DMS153 (cell line): ENCODE measurements around the gene SLC17A1.

ENCODE experiments used
- DNase-seq: peaks from one replicate; lab custom pipeline; 2025; lab: John Stamatoyannopoulos, UW

SLC17A1 gene

DNA sequence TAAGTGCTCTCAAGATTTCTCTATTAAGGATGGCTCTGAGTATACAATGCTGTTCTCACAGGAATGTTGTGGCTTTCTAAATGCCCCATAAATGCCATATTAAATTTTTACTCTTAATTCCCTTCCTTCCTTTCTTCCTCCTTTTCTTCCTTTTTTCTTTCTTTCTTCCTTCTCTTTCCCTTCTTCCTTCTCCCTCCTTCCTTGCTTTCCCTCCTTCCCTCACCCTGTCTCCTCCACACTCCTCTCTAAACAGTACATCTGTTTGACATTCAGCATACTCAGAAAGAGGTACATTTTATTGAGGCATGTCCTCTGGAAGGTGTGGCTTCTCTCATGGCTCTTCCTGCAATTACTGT is 433 bp upstream of the SLC17A1 start:
- DNase-seq, result no peak

DNA sequence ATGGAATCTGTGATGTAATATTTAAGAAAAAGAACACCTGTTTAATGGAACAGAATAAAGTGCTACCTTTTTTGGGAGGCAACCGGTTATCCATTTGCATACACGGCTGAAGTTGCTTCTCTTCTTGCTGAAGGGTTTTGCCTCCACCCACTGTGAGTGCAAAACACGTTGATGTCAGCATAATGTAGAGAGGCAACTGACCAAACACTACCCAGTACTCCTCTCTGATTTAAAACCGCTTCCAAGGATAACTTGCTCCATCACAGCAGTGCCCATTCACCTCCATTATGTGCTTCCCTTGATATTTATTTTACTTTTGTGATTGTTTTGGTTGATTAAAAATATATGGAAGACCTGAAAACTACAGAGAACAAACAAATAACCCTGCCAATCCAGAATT is 1.4 kb downstream of the SLC17A1 start:
- DNase-seq, result no peak

DNA sequence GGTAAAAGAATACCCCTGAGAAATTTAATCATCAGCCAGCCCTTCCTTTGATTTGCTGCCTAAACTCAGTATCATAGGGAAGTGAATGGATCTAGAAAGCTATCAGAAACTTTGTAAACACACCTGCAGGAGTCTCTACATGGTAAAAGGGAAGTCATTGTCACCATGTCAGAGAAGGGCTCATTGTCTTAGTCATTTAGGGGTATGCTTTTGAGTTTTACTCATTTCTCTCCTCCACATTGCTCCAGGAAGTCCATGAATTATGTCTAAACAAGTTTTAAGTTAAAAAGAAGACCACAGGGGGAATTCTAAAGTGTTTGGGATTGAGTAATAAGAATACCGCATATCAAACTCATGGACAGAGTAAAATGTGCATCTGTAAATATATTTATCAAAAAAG is 2.5 kb downstream of the SLC17A1 start:
- DNase-seq, result no peak

DNA sequence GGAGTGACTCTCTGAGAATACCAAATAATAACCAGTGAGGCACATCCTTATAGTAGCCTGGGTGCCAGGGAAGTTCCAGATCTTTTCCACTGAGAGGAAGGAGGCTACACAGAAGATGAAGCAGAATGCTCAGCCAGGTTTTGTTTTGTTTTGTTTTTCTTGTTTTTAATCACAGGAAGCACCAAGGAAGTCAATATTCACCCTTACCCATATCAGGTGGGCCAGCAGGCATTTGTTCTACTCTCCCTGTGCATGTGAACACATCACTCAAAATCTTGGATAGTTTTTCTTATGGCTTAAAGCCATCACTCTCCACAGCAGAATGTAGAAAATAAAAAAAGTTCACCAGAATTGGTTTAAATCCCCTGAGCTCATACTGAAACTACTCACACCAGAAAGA is 10.5 kb downstream of the SLC17A1 start:
- no peak for DNase-seq

DNA sequence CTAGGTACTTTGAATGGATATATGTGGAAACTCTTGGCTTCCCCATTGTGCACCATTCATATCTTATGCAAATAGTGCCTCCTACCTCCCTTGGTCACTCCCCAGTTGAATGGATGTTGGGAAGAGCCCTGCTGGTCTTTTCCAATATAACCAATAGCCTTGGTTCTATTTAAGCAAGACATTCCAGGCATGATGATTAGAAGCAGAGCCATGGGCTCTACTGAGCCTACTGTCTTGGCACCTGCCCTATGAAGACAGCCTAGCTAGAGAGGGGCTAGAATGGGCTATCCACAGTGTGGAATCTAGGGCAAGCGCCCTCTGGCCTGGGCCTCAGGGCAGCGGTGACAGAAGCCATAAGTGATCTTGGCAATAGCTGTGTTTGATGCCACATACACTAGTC is 15.6 kb downstream of the SLC17A1 start:
- no peak for DNase-seq

DNA sequence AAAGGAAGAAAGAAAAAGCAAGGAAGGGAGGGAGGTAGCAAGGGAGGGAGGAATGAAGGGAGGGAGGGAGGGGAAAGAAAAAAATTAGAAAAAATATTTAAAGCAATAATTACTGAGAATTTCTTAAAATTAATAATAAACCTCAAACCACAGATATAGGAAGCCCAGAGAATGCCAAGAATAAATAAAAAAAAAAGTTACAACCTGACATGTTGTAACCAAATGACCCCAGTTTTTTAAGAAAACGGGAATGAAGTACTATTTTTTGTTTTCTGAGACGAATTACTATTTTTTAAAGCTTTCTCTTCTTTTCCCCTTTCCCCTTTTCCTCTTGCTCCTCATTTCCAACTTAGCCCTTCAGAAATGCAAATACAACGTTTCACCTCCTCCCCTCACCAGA is 16.7 kb downstream of the SLC17A1 start:
- DNase-seq, result no peak

DNA sequence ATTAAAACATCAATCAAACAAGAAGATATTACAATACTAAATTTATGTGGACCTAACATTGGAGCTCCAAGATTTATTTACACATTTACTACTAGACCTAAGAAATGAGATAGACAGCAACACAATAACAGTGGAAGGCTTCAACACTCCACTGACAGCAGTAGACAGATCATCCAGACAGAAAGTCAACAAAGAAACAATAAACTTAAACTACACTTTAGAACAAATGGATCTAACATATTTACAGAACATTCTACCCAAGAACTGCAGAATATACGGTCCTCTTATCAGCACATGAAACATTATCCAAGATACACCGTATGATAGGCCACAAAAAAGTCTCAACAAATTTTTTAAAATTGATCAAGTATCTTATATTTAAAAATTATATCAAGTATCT is 27.0 kb downstream of the SLC17A1 start:
- no peak for DNase-seq

DNA sequence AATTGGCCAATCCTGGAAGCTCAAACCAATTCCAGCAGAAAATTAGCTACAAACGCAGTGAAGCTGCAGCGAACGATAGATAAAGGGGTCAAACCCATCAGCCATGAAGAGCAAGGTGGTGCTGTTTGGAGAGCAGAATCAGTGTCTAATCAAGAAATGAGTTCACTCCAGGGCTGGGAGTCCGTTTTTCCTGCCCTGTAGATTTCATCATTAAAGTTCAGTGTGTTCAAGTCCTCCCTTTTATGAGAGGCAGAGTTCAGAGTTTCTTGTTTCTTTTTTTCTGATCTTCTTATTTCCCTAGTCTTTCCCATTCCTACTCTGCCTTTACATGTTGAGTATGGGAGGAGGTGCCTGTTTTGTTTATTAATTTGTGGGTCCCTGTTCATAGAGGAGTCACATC is 30.4 kb downstream of the SLC17A1 start:
- no peak for DNase-seq

DNA sequence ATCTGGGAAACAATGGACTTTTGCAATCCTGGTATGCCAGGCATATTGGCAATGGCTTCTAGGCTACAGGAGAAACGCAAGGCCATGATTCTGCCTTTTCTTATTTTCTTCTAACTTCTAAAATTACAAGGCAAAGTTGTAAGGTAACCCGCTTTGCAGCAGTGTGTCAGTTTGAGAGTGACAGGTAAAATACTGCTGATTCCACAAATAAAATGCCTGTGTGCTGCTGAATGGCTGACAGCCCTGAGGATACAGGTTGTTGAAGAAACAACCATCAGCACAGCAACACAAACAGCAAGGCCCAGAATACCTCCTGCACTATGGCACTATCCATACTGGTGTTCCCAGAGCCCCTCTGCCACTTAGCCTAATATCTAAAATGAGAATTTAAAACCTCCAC is 37.1 kb downstream of the SLC17A1 start:
- DNase-seq, result no peak

DNA sequence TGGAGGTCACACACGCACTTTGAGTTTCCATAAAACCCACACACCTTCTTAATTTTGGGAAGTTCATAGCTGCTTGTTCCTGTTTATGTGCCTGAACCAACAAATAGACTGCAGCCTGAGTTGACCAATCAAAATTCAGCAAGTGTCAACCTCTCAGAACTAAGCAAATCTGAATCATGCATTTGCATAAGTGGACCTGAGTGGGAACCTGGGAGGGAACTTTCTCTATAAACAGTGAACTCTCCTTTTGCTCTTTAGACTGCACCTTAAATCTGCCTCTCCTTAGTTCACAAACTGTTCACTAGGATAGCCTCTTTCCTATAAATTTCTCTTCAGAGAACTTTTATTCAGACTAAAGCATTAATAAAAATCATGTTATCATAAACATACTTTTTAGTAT is 37.9 kb downstream of the SLC17A1 start:
- DNase-seq, result no peak

DNA sequence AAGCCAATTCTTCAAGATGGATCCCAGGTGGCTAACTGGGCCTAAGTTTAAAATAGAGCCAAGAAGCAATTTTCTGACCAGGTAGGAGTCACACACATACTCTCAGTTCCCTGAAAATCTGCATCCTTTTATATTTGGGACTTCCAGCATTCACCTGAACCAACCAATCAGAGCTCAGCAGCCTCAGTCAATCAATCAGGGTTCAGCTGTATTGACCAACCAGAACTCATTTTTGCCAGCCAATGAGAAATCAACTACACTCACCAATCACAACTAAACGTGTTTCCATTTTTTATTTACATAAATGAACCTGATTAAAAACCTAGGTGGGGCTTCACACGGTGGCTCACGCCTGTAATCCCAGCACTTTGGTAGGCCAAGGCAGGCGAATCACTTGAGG is 39.8 kb downstream of the SLC17A1 start:
- DNase-seq, result no peak

DNA sequence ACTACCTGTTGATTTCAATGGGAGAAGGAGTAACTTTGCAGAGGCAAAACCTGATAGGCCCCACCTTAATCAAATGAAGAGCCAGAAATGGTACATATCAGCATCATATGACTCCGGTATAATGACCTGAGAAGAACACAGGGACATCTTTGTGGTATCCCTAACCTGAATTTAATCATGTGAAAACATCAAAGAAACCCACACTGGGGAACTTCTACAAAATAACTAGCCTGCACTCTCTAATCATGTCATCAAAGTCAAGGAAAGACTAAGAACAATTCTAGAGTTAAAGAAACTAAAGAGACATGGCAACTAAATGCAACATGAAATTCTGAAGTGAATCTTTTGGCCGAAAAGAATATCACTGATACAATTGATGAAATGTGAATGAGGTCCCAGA is 42.4 kb downstream of the SLC17A1 start:
- no peak for DNase-seq

DNA sequence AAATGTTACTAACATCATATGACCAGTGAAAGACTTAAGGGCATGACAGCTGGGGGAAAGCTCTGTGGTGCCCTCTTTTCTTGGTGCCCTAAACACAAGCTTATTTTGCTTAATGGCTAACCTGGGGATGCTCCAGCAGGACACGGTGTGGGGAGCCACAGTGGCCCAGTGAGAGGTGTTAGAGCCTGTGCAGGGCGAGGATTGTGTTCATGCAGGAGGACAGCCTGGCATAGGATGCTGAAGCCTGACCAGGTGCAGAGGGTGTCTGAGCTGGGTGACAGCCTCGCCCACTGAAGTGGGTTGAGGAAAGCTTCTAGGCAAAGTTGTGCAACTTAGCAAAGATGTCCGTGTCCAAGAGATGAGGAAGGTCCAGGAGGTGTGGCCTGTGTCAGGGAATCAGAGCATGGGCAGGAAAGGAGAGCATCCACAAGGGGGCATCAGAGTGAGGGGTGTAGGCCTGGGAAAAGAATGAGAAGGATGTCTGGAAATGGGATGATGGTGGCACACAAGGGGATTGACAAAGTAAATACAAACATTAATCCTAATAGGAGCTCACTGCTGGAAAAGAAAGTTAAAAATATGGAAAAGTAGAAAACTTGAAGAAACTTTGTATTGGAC is 43.4 kb downstream of the SLC17A1 start:
- DNase-seq, result no peak

DNA sequence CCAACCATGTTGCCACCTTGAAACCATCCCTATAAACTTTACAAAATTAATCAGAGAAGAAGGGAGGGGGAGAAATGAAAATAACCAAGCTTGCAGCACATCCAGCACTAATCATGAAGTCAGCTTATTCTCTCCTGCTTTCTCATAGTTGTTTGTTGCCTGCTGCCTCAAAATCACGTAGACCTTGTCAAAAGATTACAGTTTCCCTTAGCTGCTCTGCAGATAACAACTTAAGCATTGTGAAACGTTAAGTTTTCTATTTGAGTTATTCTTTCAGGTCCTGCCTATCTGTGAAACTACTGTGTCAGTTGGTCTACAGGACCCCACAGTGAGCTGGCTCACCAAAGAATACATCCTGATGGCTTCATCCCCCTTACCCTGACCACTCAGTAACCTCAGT is 44.4 kb downstream of the SLC17A1 start:
- DNase-seq, result no peak

DNA sequence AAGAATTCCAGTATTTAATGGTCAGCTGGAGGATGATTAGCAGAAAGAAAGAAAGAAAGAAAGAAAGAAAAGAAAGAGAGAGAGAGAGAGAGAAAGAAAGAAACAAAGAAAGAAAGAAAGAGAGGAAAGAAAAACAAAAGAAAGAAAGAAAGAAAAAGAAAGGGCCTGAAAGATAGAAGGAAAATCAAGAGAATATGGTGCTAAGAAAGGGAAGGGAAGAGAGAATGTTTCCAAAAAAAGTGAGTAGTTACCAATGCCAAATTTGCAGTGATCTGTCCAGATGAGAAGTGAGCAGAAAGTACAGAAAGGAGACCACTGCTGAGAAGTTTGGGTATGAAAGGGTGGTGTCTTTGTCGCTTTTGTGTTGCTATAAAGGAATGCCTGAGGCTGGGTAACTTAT is 50.7 kb downstream of the SLC17A1 start:
- no peak for DNase-seq

DNA sequence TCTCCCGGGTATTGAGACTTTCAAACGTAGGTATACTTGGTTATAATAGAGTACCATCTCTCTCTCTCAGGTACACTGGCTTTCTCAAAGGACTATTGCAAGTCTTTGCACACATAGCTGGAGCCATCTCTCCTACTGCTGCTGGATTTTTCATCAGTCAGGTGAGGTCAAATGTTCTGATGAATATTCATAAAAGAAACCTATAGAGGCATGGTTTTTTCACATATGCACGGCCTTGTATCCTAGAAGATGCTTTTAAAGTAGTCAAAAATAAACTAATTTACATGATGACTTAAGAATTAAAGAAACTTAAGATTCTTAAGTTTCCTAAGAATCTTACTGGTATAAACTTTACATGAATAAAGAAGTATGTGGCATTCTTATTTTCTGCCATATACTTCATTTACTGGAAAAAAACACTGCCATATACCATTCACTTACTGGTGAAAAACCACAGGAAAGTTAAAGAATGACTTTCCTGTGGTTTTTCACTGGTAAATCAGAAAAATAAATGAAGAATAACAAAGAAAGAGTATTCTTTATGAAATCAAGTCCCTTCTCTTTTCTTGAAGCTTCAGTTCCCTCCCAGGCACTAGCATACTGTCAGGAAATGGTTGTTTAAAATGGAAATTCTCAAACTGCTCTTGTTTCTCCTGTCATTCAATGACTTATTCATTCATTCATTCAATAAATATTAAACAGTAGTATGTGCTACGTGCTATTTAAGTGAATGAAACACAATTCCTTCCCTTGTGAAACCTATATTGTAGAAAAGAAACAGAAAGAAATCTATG is 53.8 kb downstream of the SLC17A1 start:
- no peak for DNase-seq

DNA sequence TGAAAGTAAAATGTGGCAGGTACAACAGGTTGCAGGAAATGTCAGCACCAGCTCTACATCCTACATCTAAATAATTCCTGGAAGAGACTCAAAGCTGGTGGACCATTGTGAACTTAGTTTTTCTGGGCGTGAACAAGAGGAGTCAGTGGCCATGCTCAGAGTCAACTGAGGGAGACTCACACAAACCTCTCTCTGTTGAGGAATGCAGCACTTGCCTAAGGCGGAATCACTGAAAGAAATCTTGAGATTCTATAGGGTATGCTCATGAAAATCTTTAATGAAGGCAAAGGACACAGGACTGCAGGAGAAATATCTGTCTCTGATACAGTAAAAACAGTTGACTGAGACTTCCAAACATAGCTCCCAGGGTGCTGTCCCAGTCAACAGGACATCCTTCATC is 54.8 kb downstream of the SLC17A1 start:
- no peak for DNase-seq

DNA sequence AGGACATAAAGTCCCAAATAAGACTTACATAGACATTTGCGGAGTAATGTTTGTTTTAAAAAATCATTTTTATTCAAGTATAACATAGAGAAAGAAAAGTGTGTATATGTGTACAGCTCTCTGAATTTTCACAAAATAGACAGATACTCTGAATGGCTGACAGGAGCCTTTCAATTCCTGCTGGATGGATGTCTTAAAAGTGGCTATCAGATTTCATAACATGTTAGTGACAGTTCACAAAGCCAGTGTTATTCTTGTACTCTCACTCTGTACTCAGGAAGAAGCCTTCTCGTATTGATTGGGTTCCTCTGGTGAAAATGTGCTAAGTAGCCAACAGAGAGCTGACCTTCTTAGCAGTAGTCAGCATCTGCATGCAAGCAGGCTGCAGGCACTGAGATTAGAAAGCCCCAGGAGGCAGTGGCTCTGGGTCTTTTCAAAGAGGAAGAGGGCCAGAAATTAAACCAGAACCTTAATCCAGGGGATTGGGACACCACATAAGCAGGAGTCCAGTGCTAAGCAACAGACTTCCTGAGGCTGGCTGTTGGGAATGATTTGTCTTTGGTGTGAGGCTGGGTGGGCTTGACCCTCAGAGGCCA is 57.6 kb downstream of the SLC17A1 start:
- DNase-seq, result peak; percentile 26

DNA sequence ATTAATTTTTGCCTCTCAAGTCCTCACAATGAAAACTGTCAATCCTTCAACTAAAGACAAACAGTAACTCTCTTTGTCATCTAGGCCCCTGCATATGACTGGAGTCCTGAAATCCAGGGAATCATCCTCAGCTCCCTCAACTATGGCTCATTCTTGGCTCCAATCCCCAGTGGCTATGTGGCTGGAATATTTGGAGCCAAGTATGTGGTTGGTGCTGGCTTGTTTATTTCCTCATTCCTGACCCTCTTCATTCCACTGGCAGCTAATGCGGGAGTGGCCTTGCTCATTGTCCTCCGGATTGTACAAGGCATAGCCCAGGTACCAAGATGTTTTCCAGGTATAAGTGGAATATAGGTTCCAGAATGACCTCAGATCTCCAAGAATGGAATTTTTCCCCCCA is 61.9 kb downstream of the SLC17A1 start:
- DNase-seq, result peak; percentile 21

DNA sequence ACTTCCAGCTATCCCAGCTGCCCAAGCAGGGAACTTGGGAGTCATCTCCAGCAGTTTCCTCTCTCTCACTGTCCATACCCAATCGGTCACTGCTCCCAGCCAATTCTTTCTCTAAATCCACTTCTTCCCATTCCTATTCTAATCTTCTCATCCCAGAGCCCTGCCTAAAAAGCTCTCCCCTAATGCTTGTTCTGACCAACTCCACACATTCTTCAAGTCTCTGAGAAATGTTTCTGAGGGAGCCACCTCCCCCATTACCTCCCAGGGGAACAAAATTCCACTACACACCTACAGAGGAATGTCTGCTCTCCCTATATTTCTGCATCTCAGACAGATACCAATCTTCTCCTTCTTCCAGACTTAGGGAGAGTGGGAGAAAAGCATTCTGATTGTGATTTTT is 63.3 kb downstream of the SLC17A1 start:
- DNase-seq, result no peak

DNA sequence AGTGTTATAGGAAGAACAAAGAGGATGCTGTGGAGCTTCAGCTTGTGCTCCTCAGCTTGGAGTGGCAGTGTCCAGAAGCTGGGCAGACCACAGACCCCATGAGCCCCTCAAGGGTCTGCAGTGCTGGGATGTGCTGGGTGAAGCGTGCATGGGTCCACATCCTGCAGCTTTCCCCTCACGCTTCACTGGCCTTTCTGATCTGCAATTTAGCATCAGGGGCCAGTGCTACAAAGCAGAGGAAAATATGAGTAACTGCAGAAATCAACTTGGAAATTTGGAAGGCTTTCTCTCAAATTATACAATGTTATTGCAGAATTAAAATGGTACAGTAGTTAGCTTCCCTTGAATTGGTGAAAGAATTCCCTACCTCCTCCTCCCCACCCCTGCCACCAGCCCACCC is 67.2 kb downstream of the SLC17A1 start:
- no peak for DNase-seq

DNA sequence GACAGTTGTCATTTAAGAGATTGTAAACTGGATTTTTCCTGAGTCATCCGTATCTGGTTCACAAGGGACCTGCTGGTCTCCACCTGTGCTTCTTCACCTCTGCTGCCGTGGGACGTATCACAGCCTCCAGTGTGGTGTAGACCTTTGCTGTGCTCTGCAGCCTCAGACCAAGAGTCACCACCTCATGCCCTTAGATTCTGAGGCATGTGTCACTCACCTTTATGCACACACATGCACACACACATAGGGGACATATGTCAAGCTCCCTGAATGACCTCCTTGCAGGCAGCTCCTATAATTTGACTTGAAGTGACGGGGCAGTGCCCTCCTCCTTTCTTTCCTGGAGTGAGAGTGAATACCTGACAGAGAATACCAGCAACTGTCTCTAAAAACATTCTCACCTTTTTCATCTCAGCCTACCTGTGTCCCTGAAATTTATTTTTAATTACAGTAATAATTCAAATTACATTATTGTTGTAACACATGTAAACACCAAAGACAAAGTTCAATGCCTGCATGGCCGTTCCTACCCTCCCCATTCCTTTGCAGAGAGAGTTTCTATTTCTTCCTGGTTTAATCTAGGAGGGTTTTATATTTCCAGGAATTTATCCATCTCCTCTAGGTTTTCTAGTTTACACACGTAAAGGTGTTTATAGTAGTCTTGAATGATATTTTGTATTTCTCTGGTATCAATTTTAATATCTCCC is 73.8 kb downstream of the SLC17A1 start:
- no peak for DNase-seq
